ENCODE data around the gene CTU1.
A peak's percentile ranks its signal among the peaks of the same experiment; 100 is the strongest.

Gene CTU1

DNA sequence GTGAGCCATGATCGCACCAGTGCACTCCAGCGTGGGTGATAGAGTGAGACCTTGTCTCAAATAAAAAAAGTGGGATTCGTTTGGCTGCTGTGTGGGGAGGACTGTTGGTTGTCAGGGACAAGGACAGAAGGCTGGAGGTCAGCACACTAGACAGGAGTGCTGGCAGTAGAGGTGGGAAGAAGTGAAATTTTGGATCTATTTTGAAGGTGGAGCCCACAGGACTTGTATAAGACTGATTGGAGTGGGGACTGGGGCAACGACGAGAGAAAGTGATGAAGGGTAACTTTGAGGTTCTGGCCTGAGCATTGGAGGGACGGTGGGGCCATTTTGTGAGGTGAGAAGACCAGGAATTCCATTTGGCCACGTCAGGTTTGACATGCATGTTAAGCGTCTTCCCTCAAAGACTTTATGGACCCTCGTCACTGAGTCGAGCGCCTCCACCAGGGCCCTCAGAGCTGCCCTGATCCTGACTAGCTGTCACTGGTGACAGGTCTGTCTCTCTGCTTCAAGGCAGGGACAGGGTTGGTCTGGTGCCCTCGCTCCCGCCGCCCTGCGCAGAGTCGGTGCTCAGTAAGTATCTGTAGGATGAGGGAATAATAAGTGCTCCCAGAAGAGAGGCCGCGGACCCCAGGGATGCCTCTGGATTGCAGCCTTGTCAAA is 673 bp downstream of the CTU1 start:
- DNase-seq (ENCODE audit: low read depth in 2 of 3, low spot score in 1 of 3), result peak in 1 of 3 donors; percentile 13

DNA sequence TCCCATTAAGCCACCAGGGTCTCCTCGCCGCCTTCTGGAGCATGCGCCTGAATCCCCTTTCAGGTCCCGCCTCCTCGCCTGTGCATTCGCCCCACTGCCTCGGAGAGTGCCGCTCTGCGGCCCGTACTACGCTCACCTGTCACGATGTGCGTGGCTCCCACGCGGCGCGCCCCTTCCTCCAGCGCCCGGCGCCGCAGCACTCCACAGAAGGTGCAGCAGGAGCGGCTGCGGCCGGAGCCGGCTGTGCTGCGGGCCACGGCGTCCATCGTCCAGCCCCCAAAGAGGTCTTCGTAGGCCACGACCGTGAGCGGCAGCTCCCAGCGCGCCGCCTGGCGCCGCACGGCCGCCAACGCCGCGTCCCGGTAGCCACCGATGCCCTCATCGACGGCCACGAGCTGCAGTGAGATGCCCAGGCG is 4.3 kb downstream of the CTU1 start:
- no peak for DNase-seq (ENCODE audit: low read depth in 2 of 3, low spot score in 1 of 3)

DNA sequence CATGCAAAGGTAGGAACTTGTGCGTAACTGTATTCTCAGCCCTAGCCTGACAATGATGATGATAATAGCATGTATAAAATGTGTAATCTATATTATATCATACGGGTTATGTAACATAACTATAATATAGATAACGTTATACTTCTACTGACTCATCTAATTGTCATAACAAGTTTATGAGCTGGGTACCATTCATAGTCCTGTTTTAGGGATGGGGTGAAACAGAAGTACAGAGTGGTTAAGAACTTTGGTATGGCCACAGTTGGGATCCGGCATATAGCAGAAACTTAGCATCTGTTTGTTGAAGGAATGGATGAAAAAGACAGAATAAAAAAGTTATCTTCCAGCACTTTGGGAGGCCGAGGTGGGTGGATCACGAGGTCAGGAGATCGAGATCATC is 5.2 kb downstream of the CTU1 start:
- no peak for DNase-seq (ENCODE audit: low read depth in 2 of 3, low spot score in 1 of 3)

DNA sequence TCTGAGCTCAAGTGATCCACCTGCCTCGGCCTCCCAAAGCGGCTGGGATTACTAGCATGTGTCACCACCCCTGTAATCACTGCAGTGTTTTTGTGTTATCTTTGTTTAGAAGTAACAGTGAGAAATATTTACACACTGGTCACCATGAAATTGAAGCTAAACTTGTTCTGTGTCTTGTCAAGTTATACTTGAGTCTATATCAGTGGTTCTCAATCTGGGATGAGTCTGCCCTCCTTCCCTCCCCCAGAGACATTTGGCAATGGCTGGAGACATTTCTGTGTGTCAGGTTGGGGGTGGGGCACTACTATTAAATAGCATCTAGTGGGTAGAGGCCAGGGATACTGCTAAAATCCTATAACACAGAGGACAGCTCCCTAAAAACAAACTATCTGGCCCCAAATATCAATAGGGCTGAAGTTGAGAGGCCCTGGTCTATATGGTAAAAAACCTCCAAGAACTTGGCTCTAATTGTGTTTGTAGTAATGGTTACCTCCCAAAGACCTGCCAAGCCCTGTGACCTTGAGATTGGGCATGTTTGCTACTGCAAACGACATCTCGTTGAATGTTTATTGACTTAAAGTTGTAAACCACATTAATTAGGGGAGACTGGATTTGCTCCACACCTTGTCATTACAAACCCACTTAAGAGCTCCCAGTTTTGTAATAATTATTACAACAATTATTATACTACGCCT is 6.9 kb downstream of the CTU1 start:
- no peak for DNase-seq (ENCODE audit: low read depth in 2 of 3, low spot score in 1 of 3)

DNA sequence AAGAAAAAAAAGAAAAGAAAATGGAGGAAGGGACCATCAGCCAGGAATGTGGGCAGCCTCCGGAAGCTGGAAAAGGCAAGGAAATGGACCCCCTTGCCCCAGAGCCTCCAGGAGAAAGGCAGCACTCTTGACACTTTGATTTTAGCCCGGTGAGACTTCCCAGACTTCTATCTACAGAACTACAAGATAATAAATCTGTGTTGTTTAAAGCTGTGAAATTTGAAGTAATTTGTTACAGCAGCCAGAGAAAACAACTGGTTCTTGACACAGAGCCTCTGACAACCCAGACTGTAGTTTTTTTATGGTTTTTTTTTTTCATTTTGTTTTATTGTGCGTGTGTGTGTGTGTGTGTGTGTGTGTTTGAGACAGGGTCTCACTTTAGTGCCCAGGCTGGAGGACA is 7.6 kb downstream of the CTU1 start:
- DNase-seq (ENCODE audit: low read depth in 2 of 3, low spot score in 1 of 3), result no peak

DNA sequence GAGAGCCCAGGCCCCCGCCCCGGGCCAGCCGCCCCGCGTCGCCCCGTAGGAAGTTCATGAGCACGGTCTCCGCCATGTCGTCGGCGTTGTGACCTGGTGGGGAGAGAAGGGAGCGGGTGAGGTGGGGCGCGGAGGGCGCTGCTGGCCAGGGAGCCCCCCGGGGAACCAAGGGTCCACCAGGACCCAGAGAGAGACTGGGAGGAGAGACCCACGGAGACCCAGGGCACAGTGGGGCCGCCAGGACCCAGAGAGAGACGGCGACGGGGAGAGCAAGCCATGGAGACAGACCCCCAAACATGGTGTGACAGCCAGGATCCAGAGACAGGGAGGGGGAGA is 9.2 kb downstream of the CTU1 start:
- DNase-seq (ENCODE audit: low read depth in 2 of 3, low spot score in 1 of 3), result no peak

DNA sequence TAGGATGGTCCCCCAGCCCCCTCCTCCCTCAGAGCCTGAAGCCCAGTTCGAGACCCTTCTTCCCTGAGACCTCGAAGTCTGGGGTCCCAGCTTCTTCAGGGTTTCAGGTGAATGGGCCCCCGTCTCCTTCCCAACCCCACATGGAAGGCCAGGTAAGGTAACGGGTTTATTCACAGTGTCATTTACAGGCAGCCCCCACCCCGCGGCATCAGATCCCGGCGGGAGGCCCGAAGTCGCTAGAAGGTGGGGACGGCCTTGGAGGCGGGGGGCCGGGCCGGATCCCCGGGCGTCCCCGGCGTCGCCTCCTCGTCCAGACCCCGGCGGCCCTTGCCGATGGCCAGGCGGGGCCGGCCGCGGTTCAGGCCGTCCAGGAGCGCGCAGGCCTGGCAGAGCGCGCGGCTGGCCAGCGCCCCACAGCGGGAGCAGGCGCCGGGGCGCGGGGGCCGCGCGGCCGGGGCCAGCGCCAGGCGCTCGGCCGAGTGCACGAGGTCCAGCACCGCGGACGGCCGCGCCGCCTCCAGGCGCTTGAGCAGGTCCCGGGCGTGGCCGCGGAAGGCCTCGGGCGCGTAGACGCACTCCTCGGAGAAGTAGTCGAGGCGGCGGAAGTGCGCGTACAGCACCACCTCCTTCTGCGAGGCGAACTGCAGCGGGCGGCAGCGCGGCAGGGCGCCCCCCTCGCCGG is 9.7 kb downstream of the CTU1 start:
- DNase-seq (ENCODE audit: low read depth in 2 of 3, low spot score in 1 of 3), result no peak

DNA sequence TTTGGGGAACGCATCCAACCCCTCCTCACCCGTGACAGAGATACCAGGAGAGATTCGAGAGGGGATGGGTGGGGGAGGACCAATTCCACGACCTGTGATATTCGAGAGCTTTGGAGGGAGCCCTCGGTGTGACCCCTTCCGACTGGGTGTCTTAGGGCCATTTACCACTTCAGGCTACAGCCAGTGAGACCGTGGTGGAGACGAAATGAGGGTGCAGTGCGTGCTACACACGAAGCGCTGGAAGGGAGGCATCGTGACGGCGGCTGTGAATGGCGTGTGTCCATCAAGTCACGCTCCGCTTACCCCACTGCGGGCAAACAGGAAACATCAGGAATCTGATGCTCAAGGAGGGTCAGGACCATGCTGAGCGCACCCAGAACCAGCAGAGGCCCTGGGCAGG is 10.4 kb downstream of the CTU1 start:
- no peak for DNase-seq (ENCODE audit: low read depth in 2 of 3, low spot score in 1 of 3)

DNA sequence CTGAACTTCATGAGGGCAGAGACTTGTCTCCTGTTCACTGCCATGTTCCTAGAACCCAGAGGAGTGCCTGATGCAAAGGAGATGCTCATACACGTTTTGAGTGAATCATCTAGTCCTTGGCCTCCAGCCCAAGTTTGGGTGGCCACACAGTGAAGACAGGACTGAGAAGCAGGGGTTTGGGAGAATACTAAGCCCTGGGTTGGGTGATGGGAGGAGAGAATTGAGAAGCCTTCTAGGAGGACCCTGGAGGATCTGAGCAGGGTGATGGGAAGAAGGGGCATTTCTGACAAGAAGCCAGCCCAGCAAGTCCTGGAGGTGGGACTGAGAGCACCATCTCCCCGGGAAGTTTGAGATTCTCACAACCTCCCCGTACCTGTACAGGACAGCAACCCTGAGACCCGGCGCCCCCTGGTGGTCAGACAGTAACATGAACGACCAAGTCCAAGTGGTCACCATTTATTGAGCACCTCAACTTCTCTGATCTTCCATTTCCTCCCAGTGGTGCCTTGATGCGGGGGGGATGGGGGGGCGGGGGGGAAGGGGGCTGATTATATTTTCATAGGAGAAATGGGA is 11.0 kb downstream of the CTU1 start:
- peak; percentile 43 to 71 (median 70) for DNase-seq (ENCODE audit: low read depth in 2 of 3, low spot score in 1 of 3)

DNA sequence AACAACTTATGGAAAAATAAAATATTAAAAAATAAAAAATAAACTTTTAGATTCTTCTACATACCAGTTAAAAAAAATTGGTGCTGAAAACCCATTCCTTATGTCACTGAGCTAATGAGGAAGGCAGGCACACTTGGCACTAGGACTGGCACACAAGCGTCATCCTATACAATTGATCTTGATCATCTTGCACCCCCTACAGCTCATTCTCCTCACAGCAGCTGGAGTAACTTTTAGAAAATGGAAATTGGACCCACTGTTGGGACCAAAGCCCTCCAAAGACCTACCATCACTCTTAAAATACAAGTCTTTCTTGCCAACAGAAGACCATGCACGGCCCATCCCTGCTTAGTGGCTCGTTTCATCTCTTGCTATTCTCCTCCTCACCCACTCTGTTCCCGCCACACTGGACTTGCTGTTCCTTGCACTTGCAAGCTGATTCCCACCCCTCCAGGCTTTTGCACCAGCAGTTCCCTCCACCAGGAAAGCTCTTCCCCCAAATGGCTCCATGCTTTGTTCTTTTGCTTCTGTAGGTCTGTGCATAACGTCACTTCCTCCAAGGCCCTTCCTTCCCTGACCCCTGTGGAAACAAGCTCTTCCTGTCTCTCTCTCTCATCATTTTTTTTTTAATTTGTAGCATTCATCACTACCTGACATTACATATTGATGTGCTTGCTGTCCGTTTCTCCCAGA is 11.6 kb downstream of the CTU1 start:
- no peak for DNase-seq (ENCODE audit: low read depth in 2 of 3, low spot score in 1 of 3)

DNA sequence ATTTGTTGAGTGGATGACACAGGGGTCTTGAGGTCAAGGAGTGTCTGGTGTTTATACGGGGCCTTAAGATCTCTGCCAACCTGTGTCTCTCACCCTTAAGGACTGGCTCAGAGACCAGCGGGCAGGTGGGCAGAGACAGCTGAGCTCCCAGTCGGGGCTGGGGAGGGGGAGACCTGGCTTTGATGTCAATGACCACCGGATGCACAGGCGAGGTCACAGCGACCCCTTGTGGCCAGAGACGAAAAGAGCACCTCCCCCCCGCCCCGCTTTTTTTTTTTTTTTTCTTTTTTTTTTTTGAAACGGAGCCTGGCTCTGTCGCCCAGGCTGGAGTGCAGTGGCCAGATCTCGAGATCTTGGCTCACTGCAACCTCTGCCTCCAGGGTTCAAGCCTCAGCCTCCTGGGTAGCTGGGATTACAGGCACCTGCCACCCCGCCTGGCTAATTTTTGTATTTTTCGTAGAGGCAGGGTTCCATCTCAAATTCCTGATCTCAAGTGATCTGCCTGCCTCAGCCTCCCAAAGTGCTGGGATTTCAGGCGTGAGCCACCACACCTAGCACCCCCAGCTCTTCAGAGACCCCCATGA is 13.4 kb downstream of the CTU1 start:
- no peak for DNase-seq (ENCODE audit: low read depth in 2 of 3, low spot score in 1 of 3)

DNA sequence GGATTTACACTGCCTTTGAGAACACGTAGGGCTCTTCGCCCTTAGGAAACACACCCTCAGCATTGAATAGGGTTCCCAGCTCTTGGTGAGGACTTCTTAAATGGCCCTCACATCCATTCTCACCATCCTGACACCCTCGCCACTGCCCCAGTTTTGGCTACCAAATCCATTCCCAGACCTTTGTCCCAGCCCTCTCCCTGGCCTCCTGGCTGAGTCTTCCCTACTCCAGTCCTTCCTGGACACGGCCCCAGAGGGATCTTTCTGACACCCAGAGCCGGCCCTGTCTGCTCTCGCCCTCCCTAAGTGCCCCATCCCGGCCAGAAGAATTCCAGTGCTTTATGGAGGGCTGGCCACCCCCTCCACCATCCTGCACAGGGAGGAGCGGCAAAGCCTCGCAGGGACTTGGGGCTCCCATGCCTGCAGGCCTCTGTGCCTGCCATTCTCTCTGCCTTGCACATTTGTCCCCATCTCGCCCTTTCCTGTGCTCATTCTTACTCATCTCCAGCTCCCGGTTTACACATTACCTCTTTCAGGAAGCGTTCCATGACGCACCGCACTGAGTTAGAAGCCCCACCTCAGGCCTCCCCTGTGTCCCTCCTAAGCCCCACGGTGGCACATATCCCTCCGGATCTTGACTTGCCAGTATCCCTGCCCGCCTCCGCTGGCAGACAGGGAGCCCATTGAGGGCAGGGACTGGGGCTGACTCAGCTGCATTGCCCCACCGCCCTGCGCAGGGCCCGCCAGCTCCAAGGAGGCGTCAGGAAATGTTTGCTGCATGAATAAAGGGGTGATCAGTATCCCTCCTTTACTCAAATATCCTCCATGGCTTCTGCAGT is 14.5 kb downstream of the CTU1 start:
- no peak for DNase-seq (ENCODE audit: low read depth in 2 of 3, low spot score in 1 of 3)

DNA sequence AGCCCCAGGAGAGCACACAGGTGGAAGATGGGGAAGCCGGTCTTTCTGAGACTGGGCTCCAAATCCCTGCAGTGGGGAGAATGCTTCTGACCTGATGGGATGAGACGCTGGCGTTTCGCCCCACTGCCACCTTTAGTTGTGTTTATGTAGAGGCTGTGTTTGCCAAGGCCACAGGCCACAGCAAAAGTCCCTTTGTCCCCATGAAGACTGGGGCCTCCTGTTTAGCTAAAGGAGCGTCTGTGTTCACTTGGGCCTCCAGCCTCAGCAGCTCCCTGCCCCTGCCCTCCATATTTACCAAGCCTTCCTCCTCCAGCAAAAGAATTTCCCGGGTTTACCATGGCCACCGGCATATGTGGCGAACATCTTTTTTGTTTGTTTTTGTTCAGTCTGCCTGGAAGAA is 15.1 kb downstream of the CTU1 start:
- no peak for DNase-seq (ENCODE audit: low read depth in 2 of 3, low spot score in 1 of 3)

DNA sequence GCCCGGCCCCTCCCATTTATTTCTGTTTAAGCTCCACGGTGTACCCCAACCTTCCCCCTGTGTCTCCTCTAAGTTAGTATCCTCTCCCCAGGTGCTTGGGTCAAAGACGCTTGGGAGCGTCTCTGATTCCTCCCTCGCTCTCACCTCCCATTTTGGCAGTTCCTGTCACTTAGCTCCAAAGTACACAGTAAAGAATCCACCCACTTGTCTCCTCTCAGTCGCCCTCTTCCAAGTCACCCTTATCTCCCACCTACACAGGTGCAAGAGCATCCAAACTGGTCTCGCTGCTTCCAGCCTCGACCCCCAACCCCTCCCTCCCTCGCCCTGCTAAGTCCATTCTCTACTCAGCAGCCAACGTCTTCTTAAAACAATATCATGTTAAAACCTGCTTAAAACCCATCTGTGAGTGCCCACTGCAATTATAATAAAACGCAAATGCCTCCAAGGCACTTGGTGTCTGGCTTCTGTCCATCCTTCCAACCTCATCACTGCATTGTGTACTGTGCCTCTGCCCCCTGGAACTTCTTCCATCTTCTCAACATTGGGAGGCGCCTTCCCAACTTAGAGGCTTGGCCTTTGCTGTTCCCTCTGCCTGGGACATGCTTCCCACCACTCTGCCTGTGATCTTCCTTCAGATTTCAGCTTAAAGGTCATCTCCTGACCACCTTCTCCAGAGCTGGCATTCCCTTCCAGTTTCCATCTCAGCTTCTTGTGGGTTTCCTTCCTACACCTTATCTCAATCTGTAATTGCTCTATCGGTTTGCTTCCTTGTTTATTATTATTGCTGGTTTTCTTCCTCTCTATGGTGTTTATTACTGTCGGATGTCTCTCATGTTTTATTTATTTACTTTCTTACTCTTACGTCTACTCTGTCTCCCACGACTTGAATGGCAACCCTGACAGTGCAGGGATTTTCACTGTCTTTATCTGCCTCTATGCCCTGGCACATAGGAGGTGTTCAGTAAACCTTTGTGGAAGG is 16.0 kb downstream of the CTU1 start:
- no peak for DNase-seq (ENCODE audit: low read depth in 2 of 3, low spot score in 1 of 3)

DNA sequence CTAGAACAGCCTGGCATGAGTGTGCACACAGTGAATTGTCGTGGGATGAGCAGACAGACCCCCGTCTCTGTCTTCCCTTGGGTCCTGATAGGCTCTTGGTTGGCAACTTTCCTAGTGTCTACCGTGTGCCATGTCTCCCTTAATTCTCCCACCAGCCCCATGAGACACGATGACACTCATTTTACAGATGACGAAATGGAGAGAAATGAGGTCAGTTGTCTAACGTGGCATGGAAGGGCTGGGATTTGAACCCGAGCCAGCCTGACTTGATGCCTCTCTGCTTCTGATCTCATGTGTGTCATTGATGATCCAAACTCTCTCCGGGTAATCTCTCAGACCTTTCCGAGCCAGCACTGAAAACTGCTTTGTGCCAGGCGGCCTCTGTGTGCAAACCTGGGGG is 17.1 kb downstream of the CTU1 start:
- no peak for DNase-seq (ENCODE audit: low read depth in 2 of 3, low spot score in 1 of 3)

DNA sequence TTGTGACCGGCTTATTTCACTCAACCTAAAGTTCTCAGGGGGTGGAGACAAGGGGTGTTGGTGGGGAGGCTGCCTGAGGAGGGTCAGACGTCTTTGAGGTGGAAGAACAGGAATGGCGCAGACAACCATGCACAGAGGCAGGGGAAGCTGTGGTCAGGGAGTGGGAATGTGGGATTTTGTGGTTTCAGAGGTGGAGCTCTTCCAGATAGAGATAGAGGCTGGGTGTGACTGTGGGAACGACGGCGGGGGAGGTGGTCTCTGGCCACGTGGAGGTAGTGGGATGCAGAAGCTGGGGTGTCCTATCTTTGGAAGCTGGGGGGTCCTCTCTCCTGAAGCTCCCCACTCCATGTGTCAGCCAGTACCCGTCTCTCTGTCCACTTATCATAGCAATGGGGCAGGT is 17.7 kb downstream of the CTU1 start:
- DNase-seq (ENCODE audit: low read depth in 2 of 3, low spot score in 1 of 3), result no peak

DNA sequence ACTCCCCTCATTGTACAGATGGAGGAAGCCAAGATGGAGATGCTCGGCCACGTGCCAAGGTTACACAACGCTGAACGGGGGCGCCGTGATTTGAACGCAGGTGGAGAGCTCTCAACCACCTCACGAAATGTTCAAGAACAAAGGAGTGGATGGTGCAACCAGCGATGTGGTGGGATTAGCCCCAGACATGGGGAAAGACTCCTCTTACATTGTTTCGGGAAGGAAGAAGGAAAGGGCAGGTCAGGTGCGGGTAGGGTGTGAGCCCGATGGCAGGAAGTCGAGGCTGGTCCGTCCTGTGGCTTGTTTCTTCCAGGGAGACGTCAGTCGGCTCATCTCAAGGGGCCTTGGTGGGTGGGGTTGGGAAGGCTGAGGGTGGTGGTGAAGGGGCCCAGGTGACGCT is 18.4 kb downstream of the CTU1 start:
- no peak for DNase-seq (ENCODE audit: low read depth in 2 of 3, low spot score in 1 of 3)

DNA sequence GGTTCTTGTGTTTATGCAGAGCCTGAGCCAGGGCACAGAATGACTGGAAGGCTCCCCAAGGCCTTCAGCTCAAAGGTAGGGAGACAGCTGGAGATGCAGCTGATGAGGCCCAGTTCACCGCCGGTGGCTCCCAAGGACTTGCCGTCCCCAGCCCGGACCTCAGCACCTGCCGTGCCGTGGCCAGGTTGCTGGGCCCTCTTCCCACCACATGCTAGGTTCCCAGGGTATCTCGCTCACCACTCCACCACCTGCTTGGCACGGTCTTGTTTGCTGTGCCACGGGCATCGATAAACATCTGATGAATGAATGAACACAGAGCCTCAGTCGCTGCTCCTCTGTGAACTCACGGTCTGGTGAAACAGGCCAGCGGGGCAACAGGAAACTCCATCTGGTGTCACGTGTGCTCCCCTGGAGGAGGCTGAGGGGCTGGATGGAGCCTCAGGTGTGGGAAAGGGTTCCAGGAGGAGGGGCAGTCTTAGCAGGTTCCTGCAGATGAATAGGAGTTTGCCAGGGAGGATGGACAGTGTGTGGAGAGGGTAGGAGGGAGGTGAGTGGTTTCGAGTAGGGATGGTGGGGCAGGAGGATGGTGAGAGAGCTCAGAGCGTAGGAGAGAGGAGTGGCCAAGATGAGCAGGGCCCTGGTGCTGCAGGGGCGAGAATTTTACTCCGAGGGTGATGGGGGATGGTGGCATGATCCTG is 21.9 kb downstream of the CTU1 start:
- no peak for DNase-seq (ENCODE audit: low read depth in 2 of 3, low spot score in 1 of 3)

DNA sequence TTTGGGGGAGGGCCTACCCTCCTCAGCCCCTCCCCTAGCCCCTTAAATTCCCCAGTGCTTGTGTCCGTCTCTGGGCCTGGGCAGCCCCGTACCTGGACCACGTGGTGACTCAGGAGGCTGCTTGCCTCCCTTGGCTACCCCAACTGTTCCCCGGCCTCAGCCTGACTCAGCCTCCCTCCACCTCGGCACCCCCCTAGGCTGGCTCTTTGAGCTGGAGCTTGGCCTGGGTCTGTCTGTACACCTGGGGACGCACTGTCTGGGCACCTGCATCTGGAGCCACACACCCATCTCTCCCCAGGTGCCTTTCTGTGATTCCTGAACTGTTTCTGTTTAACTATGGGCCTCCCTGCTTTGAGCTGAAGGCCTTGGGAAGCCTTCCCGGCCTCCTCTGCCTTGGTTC is 23.7 kb downstream of the CTU1 start:
- DNase-seq (ENCODE audit: low read depth in 2 of 3, low spot score in 1 of 3), result no peak

Data from stimulated activated CD4-positive, alpha-beta T cell treated with anti-CD3 and anti-CD28 coated beads, Interleukin-12 subunit alpha, Interleukin-12 subunit beta, amount 100 ng/mL, for 48 hours (primary cell).